Thyroid gland (tissue), 4 donors: Measurements from ENCODE around the gene DLL4.

Experiments
- CTCF ChIP-seq, 6 experiments: fragments of 200-600 bp in 3 of 6; fragments of 450-650 bp in 3 of 6; sonication (generic) in 3 of 6; IDR thresholded peaks; one replicate each; pipeline ENCODE4 v1.5.1; 2016 to 2019; ENCODE audit warnings: antibody characterized with exemption in 6 of 6, mild to moderate bottlenecking in 2 of 6, inconsistent platforms in 1 of 6, moderate library complexity in 1 of 6
- POLR2A ChIP-seq, 2 donors: fragments of 450-650 bp; IDR thresholded peaks; one replicate each; pipeline ENCODE4 v1.6.1; 2017; ENCODE audit warnings: antibody characterized with exemption in 2 of 2, mild to moderate bottlenecking in 2 of 2, moderate library complexity in 1 of 2

- no peak for TF ChIP-seq CTCF (IDR thresholded peaks at IDR 0.05)
- no peak for TF ChIP-seq POLR2A (IDR thresholded peaks at IDR 0.05)
Measured at GRCh38 chr15:40899536-40900207, 29.5 kb upstream of the DLL4 start.
